ENCODE measurements around the gene ADAMTS1. TPM values are rescaled to one million over a fixed set of nuclear protein-coding genes. Genes with fewer than 3 reads are reported as not detected.

Gene ADAMTS1
- total RNA-seq, 1 experiment from 2014 or later, result 0.26 TPM

DNA sequence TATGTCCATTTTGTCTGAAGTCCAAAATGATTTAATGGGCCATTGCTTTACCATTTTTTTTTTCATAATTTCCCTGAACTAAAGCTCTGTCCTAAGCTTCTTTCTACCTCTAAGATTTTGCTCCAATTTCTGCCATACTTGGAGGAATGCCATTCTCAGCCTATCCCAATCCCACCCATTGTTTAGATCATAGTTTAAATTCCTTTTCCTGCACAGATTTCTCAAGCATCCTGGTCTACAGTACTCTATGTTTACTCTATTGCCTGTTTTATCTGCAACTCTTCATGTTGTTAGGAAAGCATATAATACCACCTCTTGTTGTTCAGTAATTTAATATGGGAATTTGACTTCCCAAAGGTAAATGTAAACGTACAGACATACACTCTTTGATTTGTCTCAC, 30.8 kb downstream of the ADAMTS1 start:
- no peaks in the 10 kb centered on the region for H4K20me1 ChIP-seq (ENCODE audit: insufficient read depth)
- POLR2A ChIA-PET (ENCODE audit: unreplicated experiment), result no interaction called here

DNA sequence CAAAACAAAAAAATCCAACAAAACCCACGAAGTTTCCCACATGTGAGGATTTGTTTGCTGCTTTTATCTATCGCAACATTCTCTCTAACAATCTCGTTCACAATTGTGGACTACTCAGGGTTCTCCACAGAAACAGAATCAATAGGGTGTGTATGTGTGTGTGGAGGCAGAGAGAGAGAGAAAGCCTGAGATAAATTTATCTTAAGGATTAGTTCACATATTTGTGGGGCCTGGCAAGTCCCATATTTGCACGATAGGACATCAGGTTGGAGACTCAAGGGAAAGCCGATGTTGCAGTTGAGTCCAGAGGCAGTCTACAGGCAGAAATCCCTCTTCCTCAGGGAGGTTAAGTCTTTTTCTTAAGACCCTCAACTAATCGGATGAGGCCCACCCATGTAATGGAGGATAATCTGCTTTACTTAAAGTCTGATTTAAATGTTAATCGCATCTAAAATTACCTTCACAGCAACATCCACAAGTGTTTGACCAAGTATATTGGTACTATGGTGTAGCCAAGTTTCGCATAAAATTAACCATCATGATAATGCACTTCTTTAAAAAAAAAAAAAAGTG, 31.7 kb downstream of the ADAMTS1 start:
- H3K79me2 ChIP-seq (ENCODE audit: low read depth), result no peaks in the 10 kb centered on the region
- no peak overlapping the region for H3K4me2 ChIP-seq
- H3K27ac ChIP-seq, result no peak overlapping the region
- H3K4me1 ChIP-seq (replicated peaks; ENCODE audit: insufficient read depth), result no peaks in the 10 kb centered on the region
- H3K9me2 ChIP-seq (ENCODE audit: insufficient read depth), result no peaks in the 10 kb centered on the region
- BruUV-seq (replicated peaks), result no TSS peak
- no peaks in the 10 kb centered on the region for H4K20me1 ChIP-seq (ENCODE audit: insufficient read depth)
- CTCF ChIA-PET, result no interaction called here
- TF ChIP-seq, protein P1, sequence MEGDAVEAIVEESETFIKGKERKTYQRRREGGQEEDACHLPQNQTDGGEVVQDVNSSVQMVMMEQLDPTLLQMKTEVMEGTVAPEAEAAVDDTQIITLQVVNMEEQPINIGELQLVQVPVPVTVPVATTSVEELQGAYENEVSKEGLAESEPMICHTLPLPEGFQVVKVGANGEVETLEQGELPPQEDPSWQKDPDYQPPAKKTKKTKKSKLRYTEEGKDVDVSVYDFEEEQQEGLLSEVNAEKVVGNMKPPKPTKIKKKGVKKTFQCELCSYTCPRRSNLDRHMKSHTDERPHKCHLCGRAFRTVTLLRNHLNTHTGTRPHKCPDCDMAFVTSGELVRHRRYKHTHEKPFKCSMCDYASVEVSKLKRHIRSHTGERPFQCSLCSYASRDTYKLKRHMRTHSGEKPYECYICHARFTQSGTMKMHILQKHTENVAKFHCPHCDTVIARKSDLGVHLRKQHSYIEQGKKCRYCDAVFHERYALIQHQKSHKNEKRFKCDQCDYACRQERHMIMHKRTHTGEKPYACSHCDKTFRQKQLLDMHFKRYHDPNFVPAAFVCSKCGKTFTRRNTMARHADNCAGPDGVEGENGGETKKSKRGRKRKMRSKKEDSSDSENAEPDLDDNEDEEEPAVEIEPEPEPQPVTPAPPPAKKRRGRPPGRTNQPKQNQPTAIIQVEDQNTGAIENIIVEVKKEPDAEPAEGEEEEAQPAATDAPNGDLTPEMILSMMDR (conservative IDR thresholded peaks at IDR 0.05), result no peak
- no peaks in the 10 kb centered on the region for H3K9me3 ChIP-seq (ENCODE audit: insufficient read depth, low read depth)
- POLR2A ChIA-PET (ENCODE audit: unreplicated experiment), result no interaction called here
- H3K36me3 ChIP-seq (ENCODE audit: low read depth), result no peaks in the 10 kb centered on the region
- H3F3A ChIP-seq (ENCODE audit: insufficient read depth, low read depth), result no peaks in the 10 kb centered on the region
- no peak overlapping the region for H2AFZ ChIP-seq
- no peaks in the 10 kb centered on the region for H3K27me3 ChIP-seq (ENCODE audit: insufficient read depth, low read depth)
- DNase-seq, result no peak
- intact Hi-C loops (cut with micrococcal nuclease; ENCODE audit: unreplicated experiment), result no loop called here
- H3K4me3 ChIP-seq, result no peak overlapping the region

More for the DNA sequence above, 30.8 kb downstream of the ADAMTS1 start:
- H3K79me2 ChIP-seq (ENCODE audit: low read depth), result no peaks in the 10 kb centered on the region
- H2AFZ ChIP-seq, result no peak overlapping the region
- no peaks in the 10 kb centered on the region for H3K36me3 ChIP-seq (ENCODE audit: low read depth)
- no peaks in the 10 kb centered on the region for H3K9me3 ChIP-seq (ENCODE audit: insufficient read depth, low read depth)
- H3K9me2 ChIP-seq (ENCODE audit: insufficient read depth), result no peaks in the 10 kb centered on the region
- no peak overlapping the region for H3K4me2 ChIP-seq
- no peaks in the 10 kb centered on the region for H3K4me1 ChIP-seq (replicated peaks; ENCODE audit: insufficient read depth)
- no TSS peak for BruUV-seq (replicated peaks)
- TF ChIP-seq, protein P1 (conservative IDR thresholded peaks at IDR 0.05), result no peak
- no peak for TF ChIP-seq EZH2 (IDR thresholded peaks at IDR 0.05; ENCODE audit: low read depth)
- no peaks in the 10 kb centered on the region for H3K27me3 ChIP-seq (ENCODE audit: insufficient read depth, low read depth)
- intact Hi-C loops (cut with micrococcal nuclease; ENCODE audit: unreplicated experiment), result no loop called here
- H3K27ac ChIP-seq, result no peak overlapping the region
- no peak overlapping the region for H3K4me3 ChIP-seq
- CTCF ChIA-PET, result no interaction called here
- no peaks in the 10 kb centered on the region for H3F3A ChIP-seq (ENCODE audit: insufficient read depth, low read depth)
- DNase-seq, result no peak

DNA sequence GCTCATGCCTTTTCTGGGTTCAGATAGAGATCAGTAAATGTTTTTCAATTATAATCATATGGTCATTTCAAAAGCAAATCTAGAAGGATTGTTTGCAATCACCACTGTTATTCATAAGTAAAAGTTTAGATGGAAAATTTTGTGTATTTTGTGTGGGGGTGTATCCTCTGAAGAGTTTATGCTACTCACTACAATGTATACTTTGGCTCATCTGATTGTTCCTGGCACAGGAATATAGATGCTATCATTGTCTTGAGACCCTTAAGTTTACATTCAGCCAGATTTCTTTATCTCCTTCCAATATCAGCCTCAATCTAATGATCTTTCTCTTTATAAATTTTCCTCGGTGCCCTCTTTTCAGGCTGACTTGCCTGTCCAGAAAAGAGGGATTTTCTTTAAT, 33.0 kb downstream of the ADAMTS1 start:
- no peak for TF ChIP-seq EZH2 (IDR thresholded peaks at IDR 0.05; ENCODE audit: low read depth)
- TF ChIP-seq, protein P1 (conservative IDR thresholded peaks at IDR 0.05), result no peak
- Histone ChIP-seq H3K36me3 (ENCODE audit: low read depth) (no peaks in the 10 kb centered on the region), H4K20me1 (ENCODE audit: insufficient read depth) (no peaks in the 10 kb centered on the region), H3K79me2 (ENCODE audit: low read depth) (no peaks in the 10 kb centered on the region), H3K27me3 (ENCODE audit: insufficient read depth, low read depth) (no peaks in the 10 kb centered on the region), H3K9me3 (ENCODE audit: insufficient read depth, low read depth) (no peaks in the 10 kb centered on the region), H3K27ac (no peak overlapping the region), H3K4me1 (replicated peaks; ENCODE audit: insufficient read depth) (no peaks in the 10 kb centered on the region), H3F3A (ENCODE audit: insufficient read depth, low read depth) (no peaks in the 10 kb centered on the region), H3K4me2 (no peak overlapping the region), H3K9me2 (ENCODE audit: insufficient read depth) (no peaks in the 10 kb centered on the region), H2AFZ (no peak overlapping the region), H3K4me3 (no peak overlapping the region)
- CTCF ChIA-PET, result no interaction called here
- POLR2A ChIA-PET (ENCODE audit: unreplicated experiment), result no interaction called here
- DNase-seq, result no peak
- BruUV-seq (replicated peaks), result no TSS peak
- intact Hi-C loops (cut with micrococcal nuclease; ENCODE audit: unreplicated experiment), result no loop called here

Data from PC-9 (cell line).